ENCODE measurements around the gene MEGF10.
"Not testable (repeated sequence)": the region's sequence is repeated elsewhere in the genome, so short reads cannot be mapped to it uniquely, and the experiment has no call there.

Gene MEGF10

DNA sequence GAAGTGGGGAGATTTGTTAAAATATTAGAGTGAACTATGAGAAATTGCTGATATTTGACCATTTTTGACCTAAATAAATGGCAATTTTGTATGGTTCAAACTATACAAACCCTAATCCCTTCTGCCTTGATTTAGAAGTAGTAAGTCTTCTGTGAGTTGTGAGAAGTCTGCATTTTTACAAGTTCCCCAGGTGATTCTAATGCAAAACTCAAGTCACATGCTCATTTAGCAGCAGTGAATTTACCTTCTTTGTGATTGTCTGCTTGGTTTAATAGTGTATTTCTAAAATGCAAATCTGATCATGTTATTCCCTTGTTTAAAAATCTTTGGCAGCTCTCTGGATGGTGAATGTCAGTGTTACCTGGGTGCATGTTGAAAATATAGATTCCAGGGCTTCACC, 2.8 kb downstream of the MEGF10 start:
- no peak overlapping the region for H3K4me3 ChIP-seq (ENCODE audit: low read depth, low read length)
- TF ChIP-seq, protein P1, sequence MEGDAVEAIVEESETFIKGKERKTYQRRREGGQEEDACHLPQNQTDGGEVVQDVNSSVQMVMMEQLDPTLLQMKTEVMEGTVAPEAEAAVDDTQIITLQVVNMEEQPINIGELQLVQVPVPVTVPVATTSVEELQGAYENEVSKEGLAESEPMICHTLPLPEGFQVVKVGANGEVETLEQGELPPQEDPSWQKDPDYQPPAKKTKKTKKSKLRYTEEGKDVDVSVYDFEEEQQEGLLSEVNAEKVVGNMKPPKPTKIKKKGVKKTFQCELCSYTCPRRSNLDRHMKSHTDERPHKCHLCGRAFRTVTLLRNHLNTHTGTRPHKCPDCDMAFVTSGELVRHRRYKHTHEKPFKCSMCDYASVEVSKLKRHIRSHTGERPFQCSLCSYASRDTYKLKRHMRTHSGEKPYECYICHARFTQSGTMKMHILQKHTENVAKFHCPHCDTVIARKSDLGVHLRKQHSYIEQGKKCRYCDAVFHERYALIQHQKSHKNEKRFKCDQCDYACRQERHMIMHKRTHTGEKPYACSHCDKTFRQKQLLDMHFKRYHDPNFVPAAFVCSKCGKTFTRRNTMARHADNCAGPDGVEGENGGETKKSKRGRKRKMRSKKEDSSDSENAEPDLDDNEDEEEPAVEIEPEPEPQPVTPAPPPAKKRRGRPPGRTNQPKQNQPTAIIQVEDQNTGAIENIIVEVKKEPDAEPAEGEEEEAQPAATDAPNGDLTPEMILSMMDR (IDR thresholded peaks at IDR 0.05; ENCODE audit: low read depth, low read length, missing control alignments): no peak
- DNase-seq (ENCODE audit: low read depth): no peak

DNA sequence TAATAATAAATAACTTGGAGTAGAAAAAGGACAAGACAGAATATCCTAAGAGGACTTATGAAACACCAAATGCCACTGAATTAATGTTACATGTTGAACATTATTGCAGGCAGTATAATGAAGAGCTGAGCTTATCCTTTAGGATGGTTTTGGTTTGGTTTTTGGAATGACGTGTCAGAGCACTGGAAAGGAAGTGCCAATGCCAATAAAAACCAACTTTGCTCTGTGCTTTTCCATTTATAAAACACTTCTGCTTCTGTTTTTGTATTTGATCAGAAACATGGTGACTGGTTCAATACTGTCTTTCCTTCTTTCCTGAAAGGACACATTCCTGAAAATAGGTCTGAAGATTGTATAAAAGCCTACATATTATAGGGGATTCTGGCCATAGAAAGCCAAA, 4.2 kb downstream of the MEGF10 start:
- no peak for DNase-seq (ENCODE audit: low read depth)
- TF ChIP-seq, protein P1 (IDR thresholded peaks at IDR 0.05; ENCODE audit: low read depth, low read length, missing control alignments): no peak
- H3K4me3 ChIP-seq (ENCODE audit: low read depth, low read length): no peak overlapping the region

DNA sequence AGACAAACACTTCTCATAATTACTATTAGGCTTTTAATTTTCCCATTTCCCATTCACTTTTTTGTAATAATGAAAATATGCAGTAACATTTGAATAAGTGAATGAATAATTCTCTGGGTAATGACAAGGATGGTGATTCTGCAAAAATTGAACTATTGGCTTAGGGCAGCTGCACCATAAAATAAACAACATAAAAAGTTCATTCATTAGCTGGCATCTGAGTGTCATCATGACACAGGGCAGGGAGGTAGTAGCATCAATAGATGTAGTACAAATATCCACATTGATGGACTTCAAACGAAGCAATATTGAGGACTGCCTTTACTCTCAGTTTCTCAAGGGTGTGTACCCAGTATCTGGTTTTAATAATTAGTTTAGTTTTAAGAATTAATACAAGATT, 4.9 kb downstream of the MEGF10 start:
- DNase-seq (ENCODE audit: low read depth): no peak
- H3K4me3 ChIP-seq (ENCODE audit: low read depth, low read length): no peak overlapping the region
- TF ChIP-seq, protein P1 (IDR thresholded peaks at IDR 0.05; ENCODE audit: low read depth, low read length, missing control alignments): no peak

DNA sequence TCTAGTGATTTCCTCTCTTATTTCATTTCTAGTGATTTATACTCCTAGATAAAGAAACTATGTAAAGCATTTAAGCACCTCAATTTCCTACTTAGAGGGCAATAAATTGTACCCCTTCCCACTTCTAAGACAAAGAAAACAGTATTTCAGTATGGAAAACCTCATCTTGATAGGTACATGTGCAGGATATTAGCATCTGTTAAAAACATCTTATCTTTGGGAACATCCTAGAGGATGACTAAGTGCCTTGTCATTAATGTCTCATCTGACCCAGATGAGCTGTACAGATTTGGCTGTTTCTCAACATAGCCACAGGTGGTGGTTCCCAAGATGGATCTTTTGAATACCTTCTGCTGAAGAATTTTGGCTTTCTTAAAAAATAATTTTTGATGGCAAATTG, 5.7 kb downstream of the MEGF10 start:
- TF ChIP-seq, protein P1 (IDR thresholded peaks at IDR 0.05; ENCODE audit: low read depth, low read length, missing control alignments): no peak
- no peak overlapping the region for H3K4me3 ChIP-seq (ENCODE audit: low read depth, low read length)
- no peak for DNase-seq (ENCODE audit: low read depth)

DNA sequence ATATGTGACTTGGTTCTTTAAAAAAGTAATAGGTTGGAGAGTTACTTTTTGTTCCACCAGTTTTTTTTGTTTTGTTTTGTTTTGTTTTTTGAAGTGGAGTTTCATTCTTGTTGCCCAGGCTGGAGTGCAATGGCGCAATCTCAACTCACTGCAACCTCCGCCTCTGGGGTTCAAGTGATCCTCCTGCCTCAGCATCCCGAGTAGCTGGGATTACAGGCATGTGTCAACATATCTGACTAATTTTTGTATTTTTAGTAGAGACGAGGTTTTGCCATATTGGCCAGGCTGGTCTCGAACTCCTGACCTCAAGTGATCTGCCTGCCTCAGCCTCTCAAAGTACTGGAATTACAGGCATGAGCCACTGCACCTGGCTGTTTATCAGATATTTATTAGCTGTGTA, 6.3 kb downstream of the MEGF10 start:
- DNase-seq (ENCODE audit: low read depth); H3K4me3 ChIP-seq (ENCODE audit: low read depth, low read length): not testable (repeated sequence)

DNA sequence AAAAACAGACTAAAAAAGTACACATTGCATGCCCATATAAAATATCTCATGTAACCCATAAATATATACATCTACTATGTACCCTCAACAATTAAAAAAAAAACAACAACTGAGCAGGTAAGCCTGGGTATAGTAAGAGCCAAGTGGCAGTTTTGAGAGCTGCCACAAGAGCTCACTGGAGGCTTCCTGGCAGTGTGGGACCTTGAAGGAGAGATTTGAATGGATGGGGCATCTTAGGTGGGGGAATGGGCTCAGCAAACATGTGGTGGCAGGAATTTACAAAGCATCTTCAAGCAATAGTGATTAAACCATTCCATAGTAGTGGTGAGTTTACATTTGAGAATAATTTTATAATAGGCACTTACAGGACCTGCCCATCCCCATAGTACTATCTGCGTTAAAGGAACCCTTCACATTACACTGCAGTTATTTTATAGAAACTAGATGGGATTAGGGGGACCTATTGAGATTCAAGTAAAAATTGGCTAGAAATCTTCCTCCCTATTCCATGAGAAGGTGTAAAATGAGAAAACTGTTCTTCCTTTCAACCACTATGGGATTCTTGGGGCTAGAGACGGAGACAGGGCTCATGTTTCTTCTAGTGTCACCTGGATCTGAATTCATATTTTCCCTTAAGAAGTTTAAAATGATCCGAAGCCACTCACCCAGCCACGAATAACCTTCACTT, 6.9 kb downstream of the MEGF10 start:
- H3K4me3 ChIP-seq (ENCODE audit: low read depth, low read length): no peak overlapping the region
- TF ChIP-seq, protein P1 (IDR thresholded peaks at IDR 0.05; ENCODE audit: low read depth, low read length, missing control alignments): no peak
- no peak for DNase-seq (ENCODE audit: low read depth)

DNA sequence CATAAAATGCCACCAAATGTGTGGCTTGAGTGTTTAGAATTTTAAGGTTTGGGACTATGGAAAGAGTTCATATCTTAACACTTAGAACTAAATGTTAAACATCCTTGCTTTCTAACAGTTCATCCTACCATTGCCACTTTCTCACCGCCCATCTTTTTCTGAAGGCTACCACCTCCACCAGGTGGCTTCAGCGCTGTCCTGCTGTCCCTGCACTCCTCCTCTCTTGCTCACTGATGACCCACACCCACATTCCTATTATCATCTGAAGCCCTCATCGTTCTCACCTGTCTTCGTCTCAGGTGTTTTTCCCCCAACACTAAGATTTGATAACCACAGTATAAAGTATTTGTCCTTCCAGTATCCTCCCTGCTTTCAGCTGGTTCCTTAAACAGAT, 7.4 kb downstream of the MEGF10 start:
- no peak overlapping the region for H3K4me3 ChIP-seq (ENCODE audit: low read depth, low read length)
- TF ChIP-seq, protein P1 (IDR thresholded peaks at IDR 0.05; ENCODE audit: low read depth, low read length, missing control alignments): no peak
- no peak for DNase-seq (ENCODE audit: low read depth)
